H1 (cell line): ENCODE data around the gene ATP6V0A1. TPM values are rescaled to one million over a fixed set of nuclear protein-coding genes. Genes with fewer than 3 reads are reported as not detected.

ENCODE experiments used
- CBX5 ChIP-seq: fragments of 300-800, 300-1000 bp; sonication (generic); IDR thresholded peaks from 2 replicates; pipeline ENCODE4 v1.7.1; 2016; ENCODE audit warnings: antibody characterized with exemption, low read length, low read depth
- polyA plus RNA-seq, 7 experiments: library from polyadenylated mRNA; depleted of rRNA in 3 of 7; stranded (reverse) in 5 of 7; unstranded in 2 of 7; fragments of >200 nt in 5 of 7; fragments of 200-250 nt in 2 of 7; gene quantifications; 1 replicate in 5 of 7; 2 replicates in 1 of 7; 4 replicates in 1 of 7; pipeline versions ENCODE4 v1.2.1 to v1.2.3, GENCODE V29; 2011 to 2013; ENCODE audit warnings: missing spikeins in 2 of 7, mixed read lengths in 2 of 7
- total RNA-seq: library from RNA; stranded (reverse); fragmentation: NEBNext Ultra II Directional; extraction: Animal tissue kit (Norgen Biotek cat#: 25700); gene quantifications from 2 replicates; pipeline ENCODE4 v1.2.1, GENCODE V29; 2021

ATP6V0A1 gene
- total and polyA plus RNA-seq, 2 of the 8 experiments (the other 6 are each of a cell fraction or from before 2014, with no cell fraction given): 55.3 to 63.4 TPM

DNA sequence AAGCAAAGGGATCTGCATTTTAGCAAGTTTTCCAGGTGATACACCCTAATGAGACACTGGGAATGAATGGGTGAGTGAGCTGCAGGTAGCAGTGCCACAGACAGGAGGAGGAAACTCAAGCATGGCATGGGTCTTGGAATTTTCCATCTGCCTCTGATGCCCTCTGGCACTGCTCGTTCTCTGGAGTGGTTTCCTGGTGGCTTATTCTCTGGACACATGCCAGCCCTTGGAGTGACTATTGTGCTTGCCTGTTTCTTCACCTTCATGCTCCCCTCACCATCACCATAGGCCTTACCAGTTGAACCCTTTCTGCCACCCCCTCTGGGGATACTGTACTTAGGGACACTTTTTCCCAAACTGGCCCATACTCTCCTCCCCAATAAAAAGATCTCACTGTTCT lies 104.9 kb downstream of the ATP6V0A1 start (continued):
- TF ChIP-seq CBX5: no peak
